ENCODE data around the gene FAM72D. TPM values are rescaled to one million over a fixed set of nuclear protein-coding genes. Genes with fewer than 3 reads are reported as not detected.
"Not testable (repeated sequence)": the region's sequence is repeated elsewhere in the genome, so short reads cannot be mapped to it uniquely, and the experiment has no call there.

The FAM72D gene
- total RNA-seq (2013), result 1.1 TPM
- 1 to 10 TPM in 1 of 3 donors, under 1 TPM in 2; 0.48 to 1.2 (median 0.79) TPM for polyA plus RNA-seq
- 0.32 TPM in 1 of 2 replicates, not detected in the other for polyA minus RNA-seq
- total RNA-seq, result 0.07 to 1.2 (median 0.17) reads per million in 11 experiments

DNA sequence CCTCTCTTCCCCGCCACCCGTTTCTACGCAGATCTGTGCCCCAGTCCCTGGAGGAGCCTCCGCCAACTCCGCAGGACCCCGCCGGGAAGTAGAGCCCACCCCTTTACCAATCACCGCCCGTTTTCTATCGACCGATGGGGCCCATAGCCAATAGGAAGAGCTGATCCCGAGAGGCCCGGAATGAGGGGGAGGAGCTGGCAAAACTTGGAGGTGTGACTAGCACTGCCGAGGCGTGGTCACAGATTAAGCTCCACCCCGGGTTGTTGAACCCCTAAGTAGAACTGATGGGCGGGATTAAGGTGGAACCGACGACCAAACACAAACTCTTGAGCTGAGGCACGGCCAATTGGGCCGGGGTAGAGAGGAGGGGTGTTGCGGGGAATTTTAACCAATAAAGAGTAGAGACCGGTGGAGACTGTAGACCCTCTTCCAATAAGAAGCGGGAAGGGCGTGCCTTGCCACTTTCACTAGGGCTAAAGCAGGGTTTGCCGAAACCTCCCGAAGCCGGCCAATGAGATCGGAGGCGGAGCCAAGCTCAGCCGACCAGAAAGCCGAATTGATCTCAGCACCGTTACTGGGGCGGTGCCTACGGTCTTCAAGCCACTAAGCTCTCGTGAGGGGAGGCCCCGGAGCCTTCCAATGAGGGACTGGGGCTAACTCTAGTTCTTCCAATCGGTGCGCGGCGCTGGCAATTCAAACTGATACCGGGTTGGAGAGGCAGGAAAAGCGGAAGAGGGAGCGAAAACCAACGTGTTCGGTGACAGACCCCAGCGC, at the start of gene FAM72D, which contains the start of gene SRGAP2B:
TSS of gene FAM72D (plus strand) at position 691 of the 774 bp plus-strand sequence. CDS start 874 bp downstream, outside the sequence.
TSS of gene SRGAP2B (minus strand) at position 45 of the 774 bp plus-strand sequence. CDS start 2,427 bp downstream, outside the sequence.
- H3K9me3 Mint-ChIP-seq; H3K79me2 ChIP-seq (ENCODE audit: insufficient read depth, low read length); DNase-seq; H3K9me3 ChIP-seq (replicated peaks in 1 of 2; ENCODE audit: control insufficient read depth in 1 of 2, insufficient read depth in 1 of 2, low read length in 2 of 2); H3K4me2 ChIP-seq (replicated peaks; ENCODE audit: extremely low read depth, low read length, poor library complexity, severe bottlenecking); H2AFZ ChIP-seq (ENCODE audit: insufficient read depth, low read depth, low read length, poor library complexity, severe bottlenecking); H3K4me1 Mint-ChIP-seq; H3K36me3 Mint-ChIP-seq; H3K27me3 ChIP-seq (ENCODE audit: control insufficient read depth in 2 of 2, insufficient read depth in 2 of 2, low read length in 2 of 2); H3K36me3 ChIP-seq (replicated peaks in 1 of 2; ENCODE audit: control insufficient read depth in 1 of 2, insufficient read depth in 2 of 2, low read length in 2 of 2); H3K4me1 ChIP-seq (ENCODE audit: control insufficient read depth in 1 of 2, insufficient read depth in 2 of 2, low read length in 2 of 2); H4K20me1 ChIP-seq (ENCODE audit: insufficient read depth, low read length); H3K27me3 Mint-ChIP-seq (ENCODE audit: low read depth in 3 of 3); H3K9ac ChIP-seq (ENCODE audit: insufficient read depth, low read length, poor library complexity, severe bottlenecking); intact Hi-C loops (cut with micrococcal nuclease): not testable (repeated sequence)
- H3K4me3 ChIP-seq (replicated peaks in 1 of 3; ENCODE audit: low read depth in 2 of 3, low read length in 3 of 3), result peak within 1 kb of the TSS; percentile 41 to 60 (median 44)
- peak within 1 kb of the TSS in 3 of 7 donors; percentile 35 to 61 (median 46) for H3K27ac Mint-ChIP-seq
- peak within 1 kb of the TSS in 1 of 2 donors; percentile 57 for H3K27ac ChIP-seq (ENCODE audit: low read depth in 1 of 2, low read length in 2 of 2)
- peak within 1 kb of the TSS; percentile 65 to 96 for H3K4me3 Mint-ChIP-seq
- WGBS (ENCODE audit: insufficient coverage), result no CpG with 5 or more reads among the region's 47 CpGs

GRCh38 chr1:145047553-145047952, 48.2 kb upstream of the FAM72D start:
- H3K4me1 ChIP-seq (ENCODE audit: control insufficient read depth in 1 of 2, insufficient read depth in 2 of 2, low read length in 2 of 2); H3K36me3 Mint-ChIP-seq; H3K4me3 Mint-ChIP-seq; H3K27ac ChIP-seq (ENCODE audit: low read depth in 1 of 2, low read length in 2 of 2); H3K9me3 Mint-ChIP-seq; H3K79me2 ChIP-seq (ENCODE audit: insufficient read depth, low read length); H3K4me1 Mint-ChIP-seq; H3K9me3 ChIP-seq (replicated peaks in 1 of 2; ENCODE audit: control insufficient read depth in 1 of 2, insufficient read depth in 1 of 2, low read length in 2 of 2); H3K4me3 ChIP-seq (replicated peaks in 1 of 3; ENCODE audit: low read depth in 2 of 3, low read length in 3 of 3); H3K27me3 Mint-ChIP-seq (ENCODE audit: low read depth in 3 of 3); DNase-seq; H4K20me1 ChIP-seq (ENCODE audit: insufficient read depth, low read length); intact Hi-C loops (cut with micrococcal nuclease); H3K27me3 ChIP-seq (ENCODE audit: control insufficient read depth in 2 of 2, insufficient read depth in 2 of 2, low read length in 2 of 2); H2AFZ ChIP-seq (ENCODE audit: insufficient read depth, low read depth, low read length, poor library complexity, severe bottlenecking); H3K4me2 ChIP-seq (replicated peaks; ENCODE audit: extremely low read depth, low read length, poor library complexity, severe bottlenecking); H3K36me3 ChIP-seq (replicated peaks in 1 of 2; ENCODE audit: control insufficient read depth in 1 of 2, insufficient read depth in 2 of 2, low read length in 2 of 2); H3K9ac ChIP-seq (ENCODE audit: insufficient read depth, low read length, poor library complexity, severe bottlenecking); H3K27ac Mint-ChIP-seq: not testable (repeated sequence)
- no CpG with 5 or more reads among the region's 1 CpG for WGBS (ENCODE audit: insufficient coverage)

GRCh38 chr1:145048181-145048856, 47.5 kb upstream of the FAM72D start:
- H3K4me1 ChIP-seq (ENCODE audit: control insufficient read depth in 1 of 2, insufficient read depth in 2 of 2, low read length in 2 of 2); DNase-seq; H3K79me2 ChIP-seq (ENCODE audit: insufficient read depth, low read length); H3K9ac ChIP-seq (ENCODE audit: insufficient read depth, low read length, poor library complexity, severe bottlenecking); H3K9me3 ChIP-seq (replicated peaks in 1 of 2; ENCODE audit: control insufficient read depth in 1 of 2, insufficient read depth in 1 of 2, low read length in 2 of 2); H4K20me1 ChIP-seq (ENCODE audit: insufficient read depth, low read length); H3K27ac ChIP-seq (ENCODE audit: low read depth in 1 of 2, low read length in 2 of 2); H3K27ac Mint-ChIP-seq; H3K4me1 Mint-ChIP-seq; H3K36me3 Mint-ChIP-seq; intact Hi-C loops (cut with micrococcal nuclease); H3K4me3 Mint-ChIP-seq; H3K9me3 Mint-ChIP-seq; H2AFZ ChIP-seq (ENCODE audit: insufficient read depth, low read depth, low read length, poor library complexity, severe bottlenecking); H3K36me3 ChIP-seq (replicated peaks in 1 of 2; ENCODE audit: control insufficient read depth in 1 of 2, insufficient read depth in 2 of 2, low read length in 2 of 2); H3K4me2 ChIP-seq (replicated peaks; ENCODE audit: extremely low read depth, low read length, poor library complexity, severe bottlenecking); H3K4me3 ChIP-seq (replicated peaks in 1 of 3; ENCODE audit: low read depth in 2 of 3, low read length in 3 of 3); H3K27me3 Mint-ChIP-seq (ENCODE audit: low read depth in 3 of 3); H3K27me3 ChIP-seq (ENCODE audit: control insufficient read depth in 2 of 2, insufficient read depth in 2 of 2, low read length in 2 of 2): not testable (repeated sequence)
- WGBS (ENCODE audit: insufficient coverage), result no CpG with 5 or more reads among the region's 6 CpGs

DNA sequence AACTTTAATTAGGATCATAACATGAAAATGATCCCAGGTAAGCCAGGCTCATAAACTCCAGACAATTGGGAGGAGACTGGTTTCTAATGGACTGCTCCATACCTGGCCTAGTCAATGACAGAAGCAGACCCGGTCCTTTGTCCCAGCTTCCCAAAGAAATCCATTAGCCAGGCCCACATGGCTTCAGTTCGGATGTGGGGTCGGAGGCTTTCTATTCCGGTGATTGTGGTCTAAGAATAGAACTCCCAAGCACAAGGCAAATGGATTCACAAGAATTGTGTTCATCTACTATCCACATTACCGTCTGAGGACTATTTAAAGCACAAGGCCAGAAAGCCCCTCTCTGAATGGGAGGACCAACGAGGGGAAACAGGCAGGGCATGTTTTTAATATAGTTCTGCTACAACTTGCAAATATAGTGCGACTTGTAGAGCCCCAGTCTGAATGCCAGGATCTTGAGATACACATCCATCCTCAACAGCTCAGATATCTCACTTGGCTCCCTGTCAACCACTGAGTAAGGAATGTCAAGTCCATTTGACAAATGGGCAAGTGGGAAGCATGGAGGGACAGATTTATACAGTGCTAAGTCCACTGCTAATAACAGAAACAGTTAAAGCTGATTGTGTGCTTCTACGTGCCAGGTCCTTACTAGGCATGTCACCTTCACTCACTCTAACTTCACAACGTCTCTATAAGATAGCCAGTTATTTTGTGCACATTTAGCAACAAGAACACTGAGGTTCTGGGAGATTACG, 43.6 kb upstream of the FAM72D start:
- H3K27me3 ChIP-seq (ENCODE audit: control insufficient read depth in 2 of 2, insufficient read depth in 2 of 2, low read length in 2 of 2); H3K4me1 ChIP-seq (ENCODE audit: control insufficient read depth in 1 of 2, insufficient read depth in 2 of 2, low read length in 2 of 2); H3K9me3 ChIP-seq (replicated peaks in 1 of 2; ENCODE audit: control insufficient read depth in 1 of 2, insufficient read depth in 1 of 2, low read length in 2 of 2); H3K4me3 Mint-ChIP-seq; H3K27me3 Mint-ChIP-seq (ENCODE audit: low read depth in 3 of 3); DNase-seq; H3K9me3 Mint-ChIP-seq; intact Hi-C loops (cut with micrococcal nuclease); H3K27ac ChIP-seq (ENCODE audit: low read depth in 1 of 2, low read length in 2 of 2); H3K79me2 ChIP-seq (ENCODE audit: insufficient read depth, low read length); H3K9ac ChIP-seq (ENCODE audit: insufficient read depth, low read length, poor library complexity, severe bottlenecking); H3K27ac Mint-ChIP-seq; H3K4me3 ChIP-seq (replicated peaks in 1 of 3; ENCODE audit: low read depth in 2 of 3, low read length in 3 of 3); H3K4me1 Mint-ChIP-seq; H3K36me3 ChIP-seq (replicated peaks in 1 of 2; ENCODE audit: control insufficient read depth in 1 of 2, insufficient read depth in 2 of 2, low read length in 2 of 2); H4K20me1 ChIP-seq (ENCODE audit: insufficient read depth, low read length); H3K36me3 Mint-ChIP-seq; H3K4me2 ChIP-seq (replicated peaks; ENCODE audit: extremely low read depth, low read length, poor library complexity, severe bottlenecking); H2AFZ ChIP-seq (ENCODE audit: insufficient read depth, low read depth, low read length, poor library complexity, severe bottlenecking): not testable (repeated sequence)
- WGBS (ENCODE audit: insufficient coverage), result no CpG with 5 or more reads among the region's 10 CpGs

Data from CD14-positive monocyte (primary cell).